ENCODE data around the gene CHDH.

DNA sequence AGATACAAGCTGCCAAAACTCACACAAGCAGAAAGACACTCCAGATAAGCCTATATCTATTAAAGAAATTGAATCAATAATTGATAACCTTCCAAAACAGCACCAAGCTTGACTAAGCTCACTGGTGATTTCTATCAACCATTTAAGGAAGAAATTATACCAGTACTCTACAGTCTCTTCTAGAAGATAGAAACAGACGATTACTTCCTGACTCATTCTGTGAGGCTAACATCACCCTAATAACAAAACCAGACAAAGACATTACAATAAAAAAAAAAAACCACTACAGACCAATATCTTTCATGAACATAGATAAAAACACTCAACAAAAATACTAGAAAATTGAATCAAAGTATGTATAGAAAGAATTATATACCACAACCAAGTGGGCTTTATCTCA, 20.2 kb downstream of the CHDH start:
- TF ChIP-seq POLR2A (IDR thresholded peaks at IDR 0.05) (no peak), EP300 (IDR thresholded peaks at IDR 0.05; ENCODE audit: low read depth) (no peak)
- TF ChIP-seq, protein P1, sequence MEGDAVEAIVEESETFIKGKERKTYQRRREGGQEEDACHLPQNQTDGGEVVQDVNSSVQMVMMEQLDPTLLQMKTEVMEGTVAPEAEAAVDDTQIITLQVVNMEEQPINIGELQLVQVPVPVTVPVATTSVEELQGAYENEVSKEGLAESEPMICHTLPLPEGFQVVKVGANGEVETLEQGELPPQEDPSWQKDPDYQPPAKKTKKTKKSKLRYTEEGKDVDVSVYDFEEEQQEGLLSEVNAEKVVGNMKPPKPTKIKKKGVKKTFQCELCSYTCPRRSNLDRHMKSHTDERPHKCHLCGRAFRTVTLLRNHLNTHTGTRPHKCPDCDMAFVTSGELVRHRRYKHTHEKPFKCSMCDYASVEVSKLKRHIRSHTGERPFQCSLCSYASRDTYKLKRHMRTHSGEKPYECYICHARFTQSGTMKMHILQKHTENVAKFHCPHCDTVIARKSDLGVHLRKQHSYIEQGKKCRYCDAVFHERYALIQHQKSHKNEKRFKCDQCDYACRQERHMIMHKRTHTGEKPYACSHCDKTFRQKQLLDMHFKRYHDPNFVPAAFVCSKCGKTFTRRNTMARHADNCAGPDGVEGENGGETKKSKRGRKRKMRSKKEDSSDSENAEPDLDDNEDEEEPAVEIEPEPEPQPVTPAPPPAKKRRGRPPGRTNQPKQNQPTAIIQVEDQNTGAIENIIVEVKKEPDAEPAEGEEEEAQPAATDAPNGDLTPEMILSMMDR (IDR thresholded peaks at IDR 0.05), result no peak
